Lower leg skin (tissue), 4 donors: ENCODE results near the gene ZDHHC14. TPM values are rescaled to one million over a fixed set of nuclear protein-coding genes. Genes with fewer than 3 reads are reported as not detected.

Source experiments
- DNase-seq, 2 donors: peaks; one replicate each; pipeline ENCODE4 v3.0.0-alpha.2; 2019; ENCODE audit warnings: low spot score in 2 of 2
- H3K4me3 ChIP-seq: fragments of 200-600 bp; sonication (generic); 2 replicates; pipeline ENCODE4 v1.5.1; 2017; ENCODE audit warnings: mild to moderate bottlenecking, low read depth; ENCODE audit not compliant: poor library complexity, severe bottlenecking
- POLR2A ChIP-seq, 2 donors: fragments of 450-650 bp; IDR thresholded peaks; one replicate each; pipeline ENCODE4 v1.6.1; 2016 to 2017; ENCODE audit warnings: antibody characterized with exemption in 2 of 2, mild to moderate bottlenecking in 1 of 2, moderate library complexity in 1 of 2
- WGBS, 2 donors: methylation state at CpG; one replicate each; pipeline ENCODE4 v1.1.5; 2018; 5-methylcytosine and 5-hydroxymethylcytosine counted together
- intact Hi-C: fragments of 100-400 bp; cut with DNase I; formaldehyde crosslinking; loops from one replicate; pipeline ENCODE4 v1.15.0; 2023; ENCODE audit warnings: low total_unique reads
- total RNA-seq, 4 donors: library from RNA; depleted of rRNA; stranded (reverse); fragments of >200 nt; gene quantifications; one replicate each; pipeline ENCODE4 v1.1.0, GENCODE V29; 2016
- TF ChIP-seq, protein P1 (sequence below), 3 donors: fragments of 450-650 bp; IDR thresholded peaks; one replicate each; pipeline ENCODE4 v1.5.1; 2016; ENCODE audit warnings: antibody characterized with exemption in 3 of 3, mild to moderate bottlenecking in 3 of 3, moderate library complexity in 2 of 3

ZDHHC14 gene
- total RNA-seq, 4 donors from 2014 or later = 4.5 to 8.3 (median 6.1) TPM

DNA sequence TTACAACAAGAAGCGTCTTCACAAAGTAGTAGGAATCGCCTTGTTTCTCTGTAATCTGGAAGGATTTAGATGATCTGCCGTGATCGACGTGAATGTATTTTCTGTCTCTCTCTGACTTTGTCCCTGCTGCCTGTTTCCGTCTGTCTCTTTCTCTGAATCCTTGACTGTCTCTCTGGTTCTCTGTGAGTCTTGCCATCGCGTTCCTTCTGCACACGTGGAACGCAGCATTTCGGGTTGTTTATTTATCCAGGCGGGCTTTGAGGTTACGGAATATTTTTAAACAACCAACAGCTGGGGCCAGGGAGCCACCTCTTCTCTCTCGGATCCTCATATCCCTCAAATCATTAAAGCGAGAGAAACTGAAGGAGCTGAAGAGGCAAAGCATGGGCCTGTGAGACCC lies 215.9 kb downstream of the ZDHHC14 start:
- 54 to 63% methylated on average over 15 of the region's 15 CpGs for WGBS, 2 donors
- no peak overlapping the region for H3K4me3 ChIP-seq
- DNase-seq = no peak
- intact Hi-C loops = no loop called here
- no peak for TF ChIP-seq POLR2A (IDR thresholded peaks at IDR 0.05)
- TF ChIP-seq, protein P1, sequence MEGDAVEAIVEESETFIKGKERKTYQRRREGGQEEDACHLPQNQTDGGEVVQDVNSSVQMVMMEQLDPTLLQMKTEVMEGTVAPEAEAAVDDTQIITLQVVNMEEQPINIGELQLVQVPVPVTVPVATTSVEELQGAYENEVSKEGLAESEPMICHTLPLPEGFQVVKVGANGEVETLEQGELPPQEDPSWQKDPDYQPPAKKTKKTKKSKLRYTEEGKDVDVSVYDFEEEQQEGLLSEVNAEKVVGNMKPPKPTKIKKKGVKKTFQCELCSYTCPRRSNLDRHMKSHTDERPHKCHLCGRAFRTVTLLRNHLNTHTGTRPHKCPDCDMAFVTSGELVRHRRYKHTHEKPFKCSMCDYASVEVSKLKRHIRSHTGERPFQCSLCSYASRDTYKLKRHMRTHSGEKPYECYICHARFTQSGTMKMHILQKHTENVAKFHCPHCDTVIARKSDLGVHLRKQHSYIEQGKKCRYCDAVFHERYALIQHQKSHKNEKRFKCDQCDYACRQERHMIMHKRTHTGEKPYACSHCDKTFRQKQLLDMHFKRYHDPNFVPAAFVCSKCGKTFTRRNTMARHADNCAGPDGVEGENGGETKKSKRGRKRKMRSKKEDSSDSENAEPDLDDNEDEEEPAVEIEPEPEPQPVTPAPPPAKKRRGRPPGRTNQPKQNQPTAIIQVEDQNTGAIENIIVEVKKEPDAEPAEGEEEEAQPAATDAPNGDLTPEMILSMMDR (IDR thresholded peaks at IDR 0.05) = no peak

GRCh38 chr6:157597461-157598312 lies 216.7 kb downstream of the ZDHHC14 start:
- intact Hi-C loops = no loop called here
- peak; percentile 41 to 87 for DNase-seq
- no peak overlapping the region for H3K4me3 ChIP-seq

GRCh38 chr6:157599191-157599590 lies 218.2 kb downstream of the ZDHHC14 start:
- WGBS, 2 donors = 94% methylated on average over 12 of the region's 12 CpGs
- intact Hi-C loops = no loop called here
- H3K4me3 ChIP-seq = no peak overlapping the region
- no peak for TF ChIP-seq POLR2A (IDR thresholded peaks at IDR 0.05)
- TF ChIP-seq, protein P1 (IDR thresholded peaks at IDR 0.05) = no peak
- peak in 1 of 2 donors; percentile 48 for DNase-seq

More at GRCh38 chr6:157597461-157598312, 216.7 kb downstream of the ZDHHC14 start:
- TF ChIP-seq, protein P1 (IDR thresholded peaks at IDR 0.05) = peak in 1 of 3 donors; percentile 7
- no peak for TF ChIP-seq POLR2A (IDR thresholded peaks at IDR 0.05)
- WGBS, 2 donors = 33 to 43% methylated on average over 9 of the region's 9 CpGs

- intact Hi-C loops = no loop called here
- TF ChIP-seq, protein P1 (IDR thresholded peaks at IDR 0.05) = no peak
- no peak for TF ChIP-seq POLR2A (IDR thresholded peaks at IDR 0.05)
- peak in 1 of 2 donors; percentile 70 for DNase-seq
- WGBS, 2 donors = 94 to 96% methylated on average over 15 of the region's 15 CpGs
- no peak overlapping the region for H3K4me3 ChIP-seq
Observed at GRCh38 chr6:157600807-157601206, 219.8 kb downstream of the ZDHHC14 start.

DNA sequence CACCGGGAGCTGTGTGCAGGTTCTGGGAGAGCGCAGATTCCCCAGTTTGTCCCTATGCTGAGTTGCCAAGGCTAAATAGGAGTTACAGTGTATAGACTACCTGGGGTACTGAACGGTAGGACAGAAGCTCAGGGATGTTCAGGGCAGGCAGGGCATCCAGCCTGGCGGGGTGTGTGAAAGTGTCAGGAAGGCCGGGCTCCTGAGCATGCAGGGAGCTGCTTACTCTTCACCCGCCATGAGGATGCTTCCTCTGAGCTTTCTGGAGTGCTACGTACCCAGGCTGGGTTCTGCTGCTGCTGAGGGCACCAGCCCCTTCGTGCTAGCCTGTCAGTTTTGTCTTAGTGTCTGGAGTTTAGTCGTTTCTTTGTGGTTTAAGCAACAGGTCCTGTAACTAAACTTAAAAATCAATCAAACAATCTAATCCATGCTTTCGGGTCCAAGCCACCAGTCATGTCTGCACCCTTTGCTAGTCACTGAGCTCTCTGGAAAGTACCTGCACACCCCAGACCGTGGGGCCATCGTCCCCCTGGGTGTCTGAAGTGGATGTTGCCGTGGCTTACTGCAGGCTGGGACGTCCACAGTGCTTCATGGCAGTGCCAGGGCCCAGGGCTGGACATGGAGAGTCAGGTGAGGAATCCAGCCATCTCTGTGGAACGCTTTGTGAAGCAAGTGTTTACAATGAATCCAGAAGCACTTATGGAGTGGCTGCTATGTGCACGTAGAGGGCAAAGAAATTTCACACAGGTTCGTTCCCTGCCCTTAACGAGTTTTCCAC lies 221.7 kb downstream of the ZDHHC14 start:
- TF ChIP-seq POLR2A (IDR thresholded peaks at IDR 0.05) = no peak
- TF ChIP-seq, protein P1 (IDR thresholded peaks at IDR 0.05) = no peak
- H3K4me3 ChIP-seq = no peak overlapping the region
- WGBS, 2 donors = 90 to 94% methylated on average over 18 of the region's 18 CpGs
- peak in 1 of 2 donors; percentile 68 for DNase-seq
- intact Hi-C loops = no loop called here
